ENCODE results near the gene ZNF579.

ZNF579 gene

DNA sequence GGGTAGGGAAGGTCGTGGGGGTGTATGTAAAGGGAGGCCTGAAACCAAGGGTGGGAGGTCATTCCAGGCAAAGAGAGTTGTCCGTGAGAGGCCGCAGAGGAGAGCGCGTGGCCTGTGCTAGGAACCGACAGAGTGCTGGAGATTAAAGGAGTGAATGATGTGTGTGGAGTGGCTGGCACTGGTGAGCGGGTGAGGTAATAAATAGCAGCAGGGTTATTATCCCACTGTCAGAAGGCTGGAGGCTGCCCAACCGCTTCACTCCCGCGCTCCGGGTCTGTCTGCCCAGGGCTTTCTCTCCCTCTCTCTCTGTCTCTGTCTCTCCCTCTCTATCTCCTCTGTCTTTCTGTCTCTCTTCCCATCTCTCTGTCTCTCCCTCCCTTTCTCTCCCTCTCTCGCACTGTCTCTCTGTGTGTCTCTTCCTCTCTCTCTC, 17.4 kb downstream of the ZNF579 start:
- no peak for DNase-seq

DNA sequence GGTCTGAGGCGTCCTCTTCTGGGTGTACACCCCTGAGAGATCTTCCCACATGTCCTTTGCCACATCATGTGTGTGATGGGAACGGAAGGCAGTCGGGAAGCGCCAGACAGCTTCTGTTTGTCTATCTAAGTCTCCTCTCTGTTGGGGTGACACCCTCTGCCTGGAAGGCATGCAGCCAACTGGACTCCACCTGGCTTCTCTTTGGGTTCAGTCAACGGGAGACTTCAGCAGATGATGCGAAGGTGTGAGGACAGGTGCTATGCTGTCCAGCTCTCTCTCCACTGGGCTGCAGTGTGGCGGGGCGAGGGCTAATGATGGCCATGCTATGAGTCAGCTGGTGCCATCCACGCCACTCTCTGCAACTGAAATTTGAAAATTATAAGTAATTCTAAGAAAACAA, 21.0 kb downstream of the ZNF579 start:
- DNase-seq, result no peak

DNA sequence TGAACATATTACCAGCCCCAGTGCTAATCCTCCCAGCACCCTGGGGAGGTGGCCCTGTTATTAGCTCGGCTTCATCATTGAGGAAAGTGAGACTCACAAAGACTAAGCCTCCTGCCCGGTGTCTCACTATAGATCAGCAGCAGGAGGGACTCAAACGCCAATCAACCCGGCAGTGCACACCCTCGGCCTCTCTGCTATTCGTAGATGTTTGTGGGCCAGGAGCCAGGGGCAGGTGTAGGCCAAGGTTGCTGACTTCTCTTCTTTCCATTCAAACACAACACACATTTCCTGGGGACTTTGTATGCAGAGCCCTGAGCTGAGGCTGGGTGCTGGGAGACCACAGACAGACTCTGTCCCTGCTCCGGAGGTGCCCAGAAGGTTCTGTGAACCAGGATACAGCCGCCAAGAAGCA, 25.9 kb downstream of the ZNF579 start:
- DNase-seq, result no peak

DNA sequence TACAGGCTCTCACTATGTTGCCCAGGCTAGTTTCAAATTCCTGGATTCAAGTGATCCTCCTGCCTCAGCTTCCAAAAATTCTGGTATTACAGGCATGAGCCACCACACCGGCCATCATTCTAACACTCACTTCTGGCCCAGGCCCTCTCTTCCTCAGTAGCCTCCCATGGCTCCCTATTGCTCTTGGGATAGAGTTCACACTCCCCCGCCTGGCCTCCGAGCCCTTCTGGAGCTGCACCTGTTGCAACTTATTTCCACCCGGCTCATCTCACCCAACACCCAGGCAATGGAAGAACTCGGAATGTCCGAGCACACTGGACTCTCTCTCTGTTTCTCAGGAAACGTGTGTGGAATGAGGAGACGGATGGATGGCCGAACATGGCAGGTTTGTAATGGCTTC, 26.3 kb downstream of the ZNF579 start:
- no peak for DNase-seq

DNA sequence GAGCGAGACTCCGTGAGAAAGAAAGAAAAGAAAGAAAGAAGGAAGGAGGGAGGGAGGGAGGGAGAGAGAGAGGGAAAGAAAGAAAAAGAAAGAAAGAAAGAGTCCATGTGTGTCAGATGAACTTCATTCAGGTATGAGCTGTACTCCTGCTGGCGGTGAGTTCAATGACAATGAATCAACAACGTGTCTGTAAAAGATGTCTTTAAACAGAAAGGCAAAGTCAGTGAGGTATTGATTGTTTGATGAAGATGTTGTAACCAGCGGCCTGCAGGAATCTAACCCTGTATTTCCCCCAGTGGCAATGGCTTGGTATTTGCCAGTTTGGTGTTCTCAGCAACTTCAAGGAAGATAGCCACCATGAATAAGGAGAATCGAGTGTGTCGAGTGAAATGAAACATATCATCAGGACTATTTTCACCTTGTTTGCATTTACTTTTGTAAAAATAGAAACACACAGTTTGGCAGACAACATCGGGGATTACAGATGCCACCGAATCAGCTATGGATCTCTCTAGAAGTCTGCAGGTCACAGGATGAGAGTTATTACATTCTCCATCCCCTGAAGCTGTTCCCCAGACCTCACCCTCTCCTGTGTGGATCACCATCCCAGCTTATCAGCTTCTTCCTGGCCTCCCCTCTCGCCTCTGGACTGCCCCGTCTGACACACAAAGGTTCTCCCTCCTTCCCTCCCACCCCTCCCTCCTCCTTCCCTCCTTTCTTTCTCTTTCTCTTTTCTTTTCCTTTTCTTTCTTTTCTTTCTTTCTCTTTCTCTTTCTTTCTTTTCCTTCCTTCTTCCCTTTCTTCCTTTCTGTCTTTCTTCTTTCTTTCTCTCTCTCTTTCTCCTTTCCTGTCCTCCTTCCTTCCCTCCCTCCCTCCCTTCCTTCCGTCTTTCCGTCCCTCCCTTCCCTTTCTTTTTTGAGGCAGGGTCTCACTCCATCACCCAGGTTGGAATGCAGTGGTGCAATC, 27.1 kb downstream of the ZNF579 start:
- DNase-seq, result no peak

DNA sequence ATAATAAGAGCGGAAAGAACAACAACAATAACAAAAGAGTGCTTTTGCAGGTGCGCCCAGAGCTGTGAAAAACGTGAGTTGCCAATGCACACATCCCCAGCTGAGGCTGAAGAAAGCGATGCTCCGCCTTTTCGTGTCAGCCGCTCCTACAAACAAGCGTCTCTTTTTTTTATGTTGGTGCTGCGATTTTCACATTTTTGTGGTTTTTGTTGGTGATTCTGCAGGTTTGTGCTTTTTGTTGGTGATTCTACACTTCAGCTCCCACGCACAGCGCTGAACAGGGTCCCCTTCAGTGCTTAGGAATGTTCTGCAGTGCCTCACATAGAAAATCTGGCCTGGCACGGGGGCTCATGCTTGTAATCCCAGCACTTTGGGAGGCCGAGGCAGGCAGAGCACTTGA, 28.0 kb downstream of the ZNF579 start:
- no peak for DNase-seq

DNA sequence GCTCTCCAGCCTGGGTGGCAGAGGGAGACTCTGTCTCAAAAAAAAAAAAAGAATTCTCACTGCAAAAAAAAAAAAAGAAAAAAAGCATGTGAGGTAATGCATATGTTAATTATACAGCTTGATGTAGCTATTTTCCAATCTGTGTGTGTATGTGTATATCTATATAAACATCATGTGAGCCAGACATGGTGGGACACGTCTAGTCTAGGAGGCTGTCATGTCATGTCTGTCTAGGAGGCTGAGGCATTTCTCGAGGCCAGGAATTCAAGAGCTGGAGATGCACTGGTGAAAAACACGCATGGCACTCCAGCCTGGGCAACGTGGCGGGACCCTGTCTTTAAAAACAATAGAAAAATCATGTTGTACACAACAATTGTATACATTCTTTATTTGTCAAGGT, 28.4 kb downstream of the ZNF579 start:
- DNase-seq, result no peak

DNA sequence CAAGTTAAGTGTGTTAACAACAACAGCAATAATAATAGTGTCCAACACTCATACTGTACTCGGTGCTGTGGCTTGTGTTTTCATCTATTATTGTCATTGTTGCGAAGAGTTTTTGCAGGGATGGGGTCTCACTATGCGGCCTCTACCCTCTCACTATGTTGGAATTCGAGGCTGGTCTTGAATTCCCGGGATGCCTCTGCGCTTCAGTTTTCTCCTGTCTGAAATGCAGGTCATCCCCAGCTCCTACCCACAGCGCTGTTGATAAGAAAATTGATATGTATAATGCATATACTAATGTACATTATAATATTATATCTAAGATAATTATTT, 30.4 kb downstream of the ZNF579 start:
- DNase-seq, result no peak

DNA sequence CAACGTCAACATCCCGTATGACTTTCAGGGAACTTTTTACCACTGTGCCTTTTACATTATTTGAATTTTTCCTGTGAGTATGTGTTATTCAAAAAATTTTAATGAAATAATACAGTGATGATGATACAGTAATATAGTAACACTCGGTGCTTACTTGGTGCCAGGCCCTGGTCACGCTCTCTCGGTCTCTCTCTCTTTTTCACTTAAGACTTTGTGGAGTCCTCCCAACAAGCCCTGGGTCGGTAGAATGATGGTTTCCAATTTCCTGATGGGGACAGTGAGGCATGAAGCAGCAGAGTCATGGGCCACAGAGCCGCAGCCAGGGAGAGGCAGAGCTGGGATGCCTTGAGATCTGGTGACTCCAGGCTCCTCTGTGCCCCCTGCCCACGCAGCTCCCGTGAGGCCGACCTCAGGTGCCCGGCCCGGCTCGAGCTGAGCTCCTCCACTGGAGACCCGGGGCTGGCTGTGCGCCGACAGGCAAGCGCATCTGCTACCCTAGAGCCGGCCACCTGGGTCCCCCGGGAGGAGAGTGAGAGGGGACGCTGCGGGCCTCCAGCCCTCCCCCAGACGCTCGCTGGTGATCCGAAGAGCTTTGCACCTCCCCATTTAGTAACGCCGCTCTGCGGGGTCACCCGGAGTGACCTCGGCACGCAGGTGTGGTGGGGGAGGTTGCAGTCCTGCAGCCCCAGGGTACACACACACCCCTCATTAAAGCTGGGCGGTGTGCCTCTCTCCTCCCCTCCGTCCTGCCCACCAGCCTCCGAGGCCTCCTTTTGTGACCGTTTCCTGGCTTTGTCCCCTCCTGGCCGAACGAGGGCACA, 30.9 kb downstream of the ZNF579 start:
- no peak for DNase-seq

DNA sequence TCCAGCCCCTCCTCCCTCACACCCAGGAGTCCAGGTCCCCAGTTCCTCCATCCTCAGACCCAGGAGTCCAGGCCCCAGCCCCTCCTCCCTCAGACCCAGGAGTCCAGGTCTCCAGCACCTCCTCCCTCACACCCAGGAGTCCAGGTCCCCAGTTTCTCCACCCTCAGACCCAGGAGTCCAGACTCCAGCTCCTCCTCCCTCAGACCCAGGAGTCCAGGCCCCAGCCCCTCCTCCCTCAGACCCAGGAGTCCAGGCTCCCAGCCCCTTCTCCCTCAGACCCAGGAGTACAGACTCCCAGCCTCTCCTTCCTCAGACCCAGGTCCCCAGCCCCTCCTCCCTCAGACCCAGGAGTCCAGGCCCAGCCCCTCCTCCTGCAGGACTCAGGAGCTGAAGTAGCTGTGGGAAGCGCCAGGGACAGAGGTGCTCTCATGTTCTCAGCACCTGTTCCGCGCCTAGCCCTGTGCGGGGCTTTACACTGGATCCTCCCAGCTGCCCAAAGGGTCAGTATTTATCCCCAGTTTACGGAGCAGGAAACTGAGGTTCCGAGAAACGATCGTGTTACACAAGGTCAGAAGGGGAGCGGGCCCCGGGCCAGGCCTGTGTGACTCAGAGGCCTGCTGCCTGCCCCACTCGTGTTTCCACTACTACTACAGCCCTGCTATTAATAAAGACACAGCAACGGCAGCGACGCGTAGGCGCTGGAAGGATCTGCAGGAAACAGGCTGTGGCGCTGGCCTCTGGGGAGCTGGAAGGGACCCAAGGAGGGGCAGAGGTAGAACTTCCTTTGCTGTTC, 33.6 kb downstream of the ZNF579 start:
- DNase-seq, result no peak

DNA sequence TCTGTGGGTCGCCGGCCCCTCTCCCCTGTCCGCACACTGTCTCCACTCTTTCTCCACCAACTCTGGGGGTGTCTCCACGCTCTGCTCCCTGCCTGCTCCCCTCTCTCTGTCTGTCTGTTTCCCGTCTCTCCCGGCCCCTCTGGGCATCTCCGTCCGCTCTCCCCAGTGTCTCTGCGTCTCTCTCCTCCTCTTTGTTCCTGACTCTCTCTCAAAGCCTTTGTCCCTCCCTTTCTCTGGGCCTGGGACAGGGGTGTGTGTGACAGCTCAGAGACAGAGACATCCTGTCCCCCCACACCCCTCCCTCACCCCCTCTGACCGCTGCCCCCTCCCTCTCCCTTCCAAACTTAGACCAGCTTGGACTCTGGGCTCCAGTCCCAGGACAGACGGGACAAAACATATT, 34.6 kb downstream of the ZNF579 start:
- DNase-seq, result no peak

DNA sequence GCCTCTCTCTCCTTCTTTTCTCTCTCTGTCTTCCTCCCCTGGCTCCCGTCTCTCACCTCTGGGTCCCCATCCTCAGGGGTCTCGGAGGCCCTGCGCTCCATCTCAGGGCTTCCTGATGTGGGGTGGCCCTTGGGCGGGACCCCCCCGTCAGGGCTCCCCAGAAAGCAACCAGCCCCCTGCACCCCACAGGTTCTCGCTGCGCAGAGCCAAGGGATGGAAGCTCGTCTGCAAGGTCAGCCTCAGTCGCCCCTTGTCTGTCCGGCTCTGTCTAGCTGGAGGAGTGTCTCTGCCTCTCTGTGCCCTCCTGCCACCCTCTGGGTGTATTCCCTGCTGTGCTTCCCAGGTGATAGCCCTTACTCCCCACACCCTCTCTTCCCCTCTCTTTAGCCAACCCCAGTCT, 35.2 kb downstream of the ZNF579 start, which contains the start of gene SBK3:
SBK3 (minus strand) TSS at position 101 of the 400 bp plus-strand sequence; CDS start at position 101, 0 bp downstream.
- no peak for DNase-seq

DNA sequence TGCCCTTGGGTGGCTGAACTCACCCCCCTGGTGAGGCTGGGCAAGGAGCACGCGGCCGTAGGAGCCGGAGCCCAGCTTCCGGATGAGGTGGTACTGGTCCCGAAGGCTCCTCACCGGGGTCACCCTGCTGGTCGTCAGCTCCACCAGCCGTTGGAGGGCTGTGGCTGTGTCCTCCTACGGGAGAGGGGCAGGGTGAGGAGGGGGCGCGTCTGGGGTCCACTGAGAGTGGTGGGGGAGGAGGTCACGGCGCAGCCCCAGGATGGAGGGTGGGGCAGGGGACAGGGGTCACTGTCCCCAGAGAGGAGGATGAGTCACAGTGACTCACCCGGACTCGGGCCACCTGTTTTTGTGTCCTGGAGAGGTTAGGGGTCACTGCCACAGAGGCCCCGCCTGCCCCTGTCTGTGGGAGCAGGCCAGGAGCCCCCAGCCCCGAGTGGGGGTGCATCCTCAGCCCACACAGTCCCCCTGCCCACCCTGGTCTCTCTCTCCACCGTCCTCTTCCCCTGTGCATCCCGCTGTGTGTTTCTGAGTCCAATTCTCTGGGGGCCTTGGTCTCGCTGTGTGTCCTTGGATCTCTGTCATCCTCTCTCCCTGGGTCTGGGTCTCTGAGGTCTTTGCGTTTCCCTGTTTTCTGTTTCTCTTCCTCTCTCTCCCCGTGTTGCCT, 35.7 kb downstream of the ZNF579 start:
- DNase-seq, result no peak

DNA sequence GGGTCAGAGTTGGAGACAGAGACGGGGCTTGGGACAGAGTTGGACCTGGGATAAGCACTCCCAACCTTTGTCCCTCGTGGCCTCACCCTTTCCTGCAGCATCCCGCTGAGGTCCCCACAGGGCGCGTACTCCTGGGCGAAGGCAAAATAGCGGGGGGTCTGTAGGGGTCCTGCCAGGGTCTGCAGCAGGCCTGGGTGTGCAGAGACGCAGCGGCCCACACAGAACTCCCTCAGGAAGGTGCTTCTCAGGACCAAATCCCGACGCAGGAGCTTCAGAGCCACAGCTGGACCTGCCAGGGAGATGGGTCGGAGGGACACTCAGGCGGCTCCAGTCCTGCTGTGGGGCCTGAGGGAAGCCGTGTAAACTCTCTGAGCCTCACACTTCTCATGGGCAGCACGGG, 36.6 kb downstream of the ZNF579 start:
- no peak for DNase-seq

DNA sequence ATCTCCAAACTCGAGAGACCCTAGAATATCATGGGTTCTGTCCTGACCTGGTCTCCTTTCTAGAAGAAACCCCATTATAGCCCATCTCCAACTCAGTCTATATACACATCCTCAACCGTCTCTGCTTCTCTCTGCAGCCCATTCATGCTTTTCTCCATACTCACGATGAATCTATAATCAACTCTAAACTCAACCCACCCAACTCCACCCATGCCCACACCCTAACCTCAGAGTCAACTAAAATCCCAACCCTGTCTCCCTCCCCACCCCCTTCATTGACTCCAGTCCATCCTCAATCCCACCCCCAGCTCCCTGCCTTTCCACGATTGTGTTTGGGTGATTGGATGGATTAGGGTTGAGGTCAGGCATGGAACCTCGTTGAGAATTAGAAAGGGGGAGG, 37.1 kb downstream of the ZNF579 start:
- no peak for DNase-seq

DNA sequence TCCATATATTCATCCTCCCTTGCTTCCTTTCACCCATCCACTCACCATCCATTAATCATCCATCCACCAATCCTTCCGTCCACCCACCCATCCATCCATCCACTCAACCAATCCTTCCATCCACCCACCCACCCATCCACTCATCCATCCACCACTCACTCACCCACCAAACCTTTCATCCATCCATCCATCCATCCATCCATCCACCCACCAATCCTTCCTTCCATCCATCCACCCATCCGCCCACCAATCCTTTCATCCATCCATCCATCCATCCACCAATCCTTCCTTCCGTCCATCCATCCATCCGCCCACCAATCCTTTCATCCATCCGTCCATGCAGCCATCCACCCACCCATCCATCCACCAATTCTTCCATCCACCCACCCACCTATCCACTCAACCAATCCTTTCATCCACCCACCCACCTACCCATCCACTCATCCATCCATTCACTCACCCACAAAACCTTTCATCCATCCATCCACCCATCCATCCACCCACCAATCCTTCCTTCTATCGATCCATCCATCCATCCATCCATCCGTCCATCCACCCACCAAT, 38.3 kb downstream of the ZNF579 start:
- no peak for DNase-seq

DNA sequence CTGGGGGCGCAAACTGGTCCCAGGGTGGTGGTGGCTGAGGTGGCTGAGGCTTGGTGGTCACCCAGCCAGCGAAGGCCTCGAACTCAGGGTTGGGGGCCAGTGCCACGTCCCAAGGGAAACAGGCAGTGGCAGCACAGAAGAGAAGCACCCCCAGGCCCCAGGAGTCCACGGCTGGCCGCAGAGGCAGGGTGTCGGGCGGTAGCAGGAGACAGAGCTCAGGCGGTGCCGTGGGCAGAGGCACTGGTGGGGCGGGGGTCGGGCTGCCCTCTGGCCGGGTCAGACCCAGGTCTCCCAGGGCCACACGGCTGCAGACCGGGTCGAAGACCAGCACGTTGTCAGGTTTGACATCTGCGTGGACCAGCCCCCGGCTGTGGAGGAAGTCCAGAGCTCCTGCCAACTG, 39.6 kb downstream of the ZNF579 start:
- no peak for DNase-seq

DNA sequence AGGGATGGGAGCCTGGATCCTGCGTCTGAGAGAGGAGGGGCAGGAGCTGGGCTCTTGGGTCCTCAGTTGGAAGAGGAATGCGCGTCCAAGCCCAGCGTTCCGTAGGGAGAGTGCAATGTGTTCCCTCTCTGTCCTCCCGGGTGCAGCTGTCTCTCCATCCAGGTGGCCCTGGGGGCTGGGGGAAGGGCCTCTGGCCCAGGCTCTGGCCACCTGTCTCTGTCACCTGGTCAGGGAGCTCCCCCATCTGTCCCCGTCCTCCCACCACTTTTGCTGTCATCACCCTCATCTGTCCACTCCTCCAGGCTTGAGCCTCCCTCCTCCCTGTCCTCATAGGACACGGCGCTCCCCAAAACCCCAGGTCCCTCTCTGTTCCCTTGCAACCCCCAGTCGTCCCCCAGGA, 40.0 kb downstream of the ZNF579 start:
- no peak for DNase-seq

DNA sequence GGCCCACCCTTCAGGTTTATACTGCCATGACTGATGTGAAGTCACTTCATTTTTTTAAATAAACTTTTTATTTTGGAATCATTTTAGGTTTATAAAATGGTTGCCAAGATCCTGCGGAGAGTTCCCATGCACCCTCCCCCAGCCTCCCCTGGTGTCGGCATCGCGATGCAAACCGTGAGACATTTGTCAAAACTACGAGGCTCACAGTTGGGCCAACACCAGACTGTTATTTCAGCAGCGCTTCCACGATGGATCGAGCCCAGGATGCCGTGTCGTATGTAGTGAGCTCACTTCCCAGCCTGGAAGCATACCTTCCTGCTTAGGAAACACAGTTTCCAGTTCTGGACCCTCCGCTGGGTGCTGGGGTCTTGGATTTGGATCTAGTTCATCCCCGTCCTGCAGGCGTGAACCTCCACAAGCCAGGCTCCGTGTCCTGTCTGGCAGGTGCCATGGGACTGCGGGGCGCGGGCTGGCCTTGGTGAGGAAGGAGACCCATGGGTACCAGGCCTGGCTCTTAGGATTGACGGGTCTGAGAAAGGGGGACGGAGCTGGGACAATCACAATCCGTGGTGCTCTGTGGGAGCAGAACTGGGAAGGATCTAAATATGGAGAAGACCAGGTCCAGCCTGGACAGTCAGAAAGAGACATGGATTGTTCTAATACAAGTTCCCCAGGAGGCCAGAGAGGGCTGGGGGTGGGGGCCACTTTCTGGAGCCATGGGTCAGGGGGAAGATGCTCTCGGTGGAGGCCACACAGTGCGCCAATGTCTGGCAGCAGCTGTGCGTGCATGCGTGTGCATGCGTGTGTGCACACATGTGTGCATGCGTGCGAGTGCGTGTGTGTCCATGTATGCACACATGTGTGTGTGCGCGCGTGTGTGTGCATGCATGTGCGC, 41.3 kb downstream of the ZNF579 start:
- DNase-seq, result no peak

DNA sequence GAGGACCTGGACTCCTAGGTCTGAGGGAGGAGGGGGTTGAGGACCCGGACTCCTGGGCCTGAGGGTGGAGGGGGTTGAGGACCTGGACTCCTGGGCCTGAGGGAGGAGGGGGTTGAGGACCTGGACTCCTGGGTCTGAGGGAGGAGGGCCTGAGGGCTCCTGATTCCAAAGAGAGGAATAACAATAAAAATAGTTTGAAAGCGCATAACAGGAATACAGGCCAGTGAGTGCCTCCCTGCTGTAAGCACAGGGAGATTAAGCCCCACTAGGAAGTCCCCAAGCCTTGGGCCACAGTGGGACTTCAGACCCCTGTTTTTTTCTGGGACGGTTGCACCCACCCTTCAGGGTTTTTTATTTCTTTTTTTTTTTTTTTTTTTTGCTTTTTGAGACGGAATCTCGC, 42.5 kb downstream of the ZNF579 start:
- DNase-seq, result no peak

DNA sequence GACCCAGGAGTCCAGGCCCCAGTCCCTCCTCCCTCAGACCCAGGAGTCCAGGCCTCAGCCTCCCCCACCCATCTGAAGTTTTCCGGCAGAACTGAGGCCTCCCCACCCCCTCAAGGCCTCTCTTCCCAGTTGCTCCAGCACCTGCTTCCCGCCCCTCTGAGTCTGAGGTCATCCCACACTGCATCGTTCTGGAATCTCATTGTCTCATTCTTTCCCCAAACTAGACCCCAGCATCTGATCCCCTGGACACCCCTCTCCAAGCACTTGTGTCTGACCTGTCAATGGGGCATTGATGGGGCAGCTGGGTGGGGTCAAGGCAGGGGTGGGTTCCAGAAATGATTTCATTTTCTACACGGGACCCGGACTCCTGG, 42.9 kb downstream of the ZNF579 start:
- DNase-seq, result no peak

All from OCI-M1 (cell line).